Measurements from ENCODE around the gene ELAC2.

ELAC2 gene

DNA sequence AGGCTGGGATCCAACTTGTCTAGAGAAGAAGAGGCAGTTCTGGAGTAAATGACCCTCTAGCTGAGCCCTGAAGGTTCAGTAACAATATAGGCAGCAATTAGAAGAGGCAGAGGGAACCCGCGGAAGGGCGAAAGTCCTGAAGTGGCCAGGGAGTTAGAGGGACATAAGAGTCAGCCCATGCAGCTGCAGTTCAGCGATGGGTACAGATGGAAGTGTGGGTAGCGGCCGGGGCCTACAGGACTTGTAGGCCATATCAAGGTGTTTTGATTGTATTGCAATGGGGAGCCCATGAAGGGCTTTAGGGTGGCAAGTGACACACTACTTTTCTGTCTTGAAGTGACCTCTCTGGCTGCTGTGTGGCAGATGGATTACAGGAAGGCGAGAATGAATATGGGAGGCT is 3.0 kb downstream of the ELAC2 start:
- DNase-seq, result no peak

- no peak for DNase-seq
Observed at GRCh38 chr17:13010959-13011358, 6.9 kb downstream of the ELAC2 start.

DNA sequence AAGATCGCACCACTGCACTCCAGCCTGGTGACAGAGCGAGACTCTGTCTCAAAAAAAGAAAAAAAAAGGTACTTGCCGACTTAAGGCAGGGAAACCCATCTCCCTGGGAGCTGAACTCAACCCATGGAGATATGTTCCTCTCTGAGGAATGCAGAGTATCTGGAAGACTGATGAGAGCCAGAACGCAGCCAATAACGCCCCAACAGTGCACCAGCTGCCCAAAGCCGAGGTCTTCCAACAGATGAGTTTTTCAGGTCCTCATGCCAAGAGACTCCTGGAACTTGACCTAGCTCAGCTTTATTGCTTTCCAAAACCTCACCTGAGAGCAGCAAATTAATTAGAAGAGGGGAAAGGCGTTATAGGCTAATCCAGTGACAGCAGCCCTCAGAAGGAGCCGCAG is 9.4 kb downstream of the ELAC2 start:
- DNase-seq, result no peak

- DNase-seq, result no peak
Observed at GRCh38 chr17:13005530-13005929, 12.3 kb downstream of the ELAC2 start.

DNA sequence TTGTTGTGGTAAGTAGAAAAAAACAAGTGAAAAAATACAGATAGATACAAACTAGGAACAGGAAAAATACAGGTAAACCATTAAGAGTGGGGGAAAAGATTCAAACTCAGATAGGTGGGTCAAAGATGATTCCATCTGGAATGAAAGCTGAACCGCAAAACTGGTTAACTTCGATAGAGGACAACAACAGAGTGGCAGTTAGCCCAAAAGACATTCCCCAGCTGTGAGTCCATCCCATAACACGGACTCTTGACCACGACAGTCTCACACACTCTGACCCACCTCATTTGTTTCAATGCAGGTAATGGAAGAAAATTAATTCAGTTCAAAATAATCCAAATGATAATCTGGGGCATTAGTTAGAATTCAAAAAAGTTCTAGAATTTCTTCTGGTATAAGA is 13.5 kb downstream of the ELAC2 start:
- no peak for DNase-seq

GRCh38 chr17:13003927-13004326 is 13.9 kb downstream of the ELAC2 start:
- DNase-seq, result no peak

- DNase-seq, result no peak
Observed at GRCh38 chr17:13003454-13003851, 14.4 kb downstream of the ELAC2 start.

DNA sequence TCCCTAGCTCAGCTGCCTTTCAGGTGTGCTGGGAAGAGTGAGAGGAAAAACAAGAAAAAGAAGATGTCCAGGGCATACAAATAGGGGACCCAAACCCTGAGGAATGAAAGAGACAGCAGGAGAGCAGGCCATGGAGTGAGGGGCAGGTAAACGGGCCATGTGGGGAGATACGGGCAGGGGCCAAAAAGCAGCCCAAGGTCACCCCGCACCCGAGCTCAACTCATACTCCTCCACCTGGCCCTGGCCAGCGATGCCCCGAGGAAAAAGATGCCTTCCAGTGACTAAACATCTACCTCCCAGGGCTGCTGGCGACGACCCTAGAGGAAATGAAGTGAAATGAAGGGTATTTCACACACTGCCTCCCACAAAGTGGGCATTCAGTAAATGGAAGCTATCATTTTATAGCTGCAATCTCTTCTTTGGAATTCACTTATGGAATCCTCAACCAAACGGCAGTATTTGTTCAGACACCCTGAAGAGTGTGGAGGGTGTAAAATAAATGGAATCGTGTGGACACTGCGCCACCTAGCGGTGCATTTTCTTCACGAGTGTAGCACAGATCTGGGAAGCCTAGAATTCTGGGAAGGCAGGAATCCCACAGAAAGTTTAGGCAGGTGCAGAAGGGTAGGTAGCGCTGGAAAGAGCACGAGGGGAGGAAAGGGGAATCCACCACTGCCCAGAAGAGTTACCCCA is 14.9 kb downstream of the ELAC2 start:
- DNase-seq, result peak; percentile 28

DNA sequence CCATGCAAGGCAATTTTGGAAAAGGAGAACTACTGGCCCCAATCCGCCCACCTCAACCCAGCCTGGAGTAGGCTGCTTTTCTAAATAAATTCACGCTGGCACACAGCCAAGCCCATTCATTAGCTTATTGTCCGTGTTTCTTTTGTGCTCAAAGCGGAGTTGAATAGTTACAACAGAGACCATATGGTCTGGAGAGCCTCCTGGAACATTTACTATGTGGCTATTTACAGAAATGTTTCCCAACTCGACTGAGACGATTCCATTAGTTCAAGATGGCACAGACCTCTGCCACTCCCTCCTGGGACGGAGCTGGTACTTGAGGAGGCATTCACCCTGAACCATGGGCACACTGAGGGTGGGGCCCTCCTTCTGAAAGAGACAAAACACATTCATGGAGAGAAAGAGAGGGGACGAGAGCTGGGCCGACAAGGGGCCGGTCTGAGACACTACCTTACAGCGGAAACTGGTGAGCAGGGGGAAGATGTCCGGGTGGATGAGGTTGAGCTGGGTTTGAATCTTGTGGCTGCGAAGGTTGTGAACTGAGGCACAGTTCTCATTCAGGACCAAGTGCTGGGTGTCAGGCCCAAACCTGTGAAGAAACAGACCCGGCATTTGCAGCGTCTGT is 15.7 kb downstream of the ELAC2 start:
- no peak for DNase-seq

- DNase-seq, result no peak
Observed at GRCh38 chr17:13000561-13000960, 17.3 kb downstream of the ELAC2 start.

- DNase-seq, result no peak
Observed at GRCh38 chr17:12998874-12999273, 19.0 kb downstream of the ELAC2 start.

- DNase-seq, result no peak
Observed at GRCh38 chr17:12998461-12998860, 19.4 kb downstream of the ELAC2 start.

DNA sequence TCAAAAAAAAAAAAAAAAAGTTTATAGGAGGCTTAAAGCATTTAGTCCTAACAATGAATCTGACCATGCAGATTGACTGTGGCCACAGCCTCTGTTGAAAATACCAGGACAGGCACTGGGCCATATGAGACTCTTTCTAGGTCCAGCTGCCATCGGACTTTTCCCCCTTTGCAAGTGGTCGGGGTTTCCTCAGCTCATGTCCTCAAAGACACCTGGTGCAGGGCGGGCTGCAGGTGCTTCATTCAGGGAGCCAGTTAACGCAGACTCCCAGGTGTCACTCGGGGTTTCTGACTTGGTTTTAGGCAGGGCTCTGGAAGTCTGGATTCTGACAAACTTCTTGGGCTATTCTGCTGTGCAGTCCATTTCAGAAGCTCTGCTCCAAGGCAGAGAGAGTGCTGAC is 20.9 kb downstream of the ELAC2 start:
- DNase-seq, result no peak

GRCh38 chr17:12996357-12996756 is 21.5 kb downstream of the ELAC2 start:
- no peak for DNase-seq

DNA sequence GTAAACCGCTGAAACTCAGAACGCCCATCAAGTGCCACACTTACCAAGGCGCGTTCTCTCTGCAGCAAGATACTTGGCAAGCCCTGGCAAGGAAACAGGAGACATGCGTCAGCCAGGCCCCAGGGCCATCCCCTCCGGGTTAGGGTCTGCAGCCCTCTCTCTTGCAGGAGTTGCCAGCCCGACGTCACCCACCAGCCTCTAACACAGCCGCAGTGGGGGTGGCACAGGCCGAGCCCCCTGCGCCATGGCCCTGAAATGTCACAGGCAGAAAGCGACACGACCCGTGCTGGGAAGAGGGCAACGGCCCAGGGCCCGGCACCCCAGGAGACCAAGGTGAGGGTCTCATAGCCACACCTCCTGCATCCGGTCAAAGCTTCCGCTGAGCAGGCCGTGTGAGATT is 21.9 kb downstream of the ELAC2 start:
- no peak for DNase-seq

GRCh38 chr17:12995106-12995895 is 22.5 kb downstream of the ELAC2 start:
- no peak for DNase-seq

DNA sequence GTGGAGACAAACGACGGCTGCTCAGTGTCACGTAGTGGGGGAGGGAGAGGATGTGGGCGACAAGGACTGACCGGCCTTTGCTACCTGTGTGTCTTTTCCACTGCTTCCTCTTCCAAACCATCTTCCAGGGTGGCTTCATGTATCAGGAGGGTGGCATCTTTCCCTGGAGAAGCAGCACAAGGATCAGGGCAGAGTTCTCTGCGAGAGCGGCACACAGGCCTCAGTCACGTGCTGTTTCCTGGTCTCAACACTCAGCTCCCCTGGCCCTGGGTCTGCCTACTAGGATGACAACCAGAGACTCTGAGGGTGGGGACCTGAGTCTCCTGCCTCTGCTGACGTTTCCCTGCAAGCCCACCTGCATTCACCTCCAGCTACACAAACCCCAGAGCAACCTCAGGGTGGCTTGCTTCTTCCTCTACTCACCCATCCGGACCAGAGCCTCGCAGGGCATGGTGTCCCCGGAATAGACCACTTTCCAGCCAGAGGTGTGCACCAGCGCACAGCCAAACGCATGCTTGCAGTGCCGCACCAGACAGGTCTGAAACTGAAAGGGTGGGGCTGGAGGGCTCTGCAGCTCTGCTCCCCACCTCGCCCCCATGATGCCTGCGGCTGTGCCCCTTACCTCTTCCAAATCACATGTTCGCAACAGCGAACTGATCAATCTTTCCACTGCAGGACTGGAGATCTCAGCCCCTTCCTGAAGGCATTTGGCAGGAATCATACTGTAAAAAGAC is 23.3 kb downstream of the ELAC2 start:
- DNase-seq, result no peak

DNA sequence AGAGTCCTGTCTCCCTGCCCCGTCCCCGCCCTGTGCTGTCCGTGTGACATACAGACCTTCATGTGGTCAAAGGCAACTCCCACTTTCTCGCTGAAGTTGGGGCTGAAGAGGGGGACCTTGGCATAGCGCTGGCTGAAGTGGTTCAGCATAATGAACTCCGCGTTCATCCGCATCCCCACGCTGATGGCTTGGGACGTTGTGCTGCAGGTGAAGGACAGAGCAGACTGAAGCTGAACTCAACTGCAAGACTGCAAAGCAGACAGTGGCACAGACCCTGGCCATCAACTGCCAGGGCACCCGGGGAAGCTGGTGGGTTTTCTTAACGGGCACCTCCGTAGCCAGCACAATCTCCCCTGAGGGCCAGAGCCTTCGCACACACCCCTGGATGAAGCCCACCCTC is 24.2 kb downstream of the ELAC2 start:
- no peak for DNase-seq

- no peak for DNase-seq
Observed at GRCh38 chr17:12992676-12993075, 25.2 kb downstream of the ELAC2 start.

DNA sequence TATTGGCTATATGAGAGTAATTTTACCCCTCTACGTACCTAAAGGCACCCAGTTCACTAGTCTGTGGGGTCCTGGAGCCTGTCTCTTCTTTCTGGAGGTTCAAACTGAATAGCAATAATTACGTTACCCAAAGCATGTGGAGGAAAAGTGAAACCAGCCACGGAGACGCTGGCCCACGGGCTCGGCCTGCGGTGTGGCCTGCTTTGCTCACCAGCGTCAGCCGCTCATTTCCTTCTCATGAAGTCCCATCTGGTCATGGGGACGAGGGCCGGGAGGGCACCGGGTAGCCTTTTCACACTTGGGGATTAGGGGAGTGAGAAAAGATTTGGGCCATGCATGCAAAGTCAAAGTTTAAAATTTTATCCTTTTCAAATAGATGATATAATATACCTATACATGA is 26.9 kb downstream of the ELAC2 start:
- DNase-seq, result no peak

DNA sequence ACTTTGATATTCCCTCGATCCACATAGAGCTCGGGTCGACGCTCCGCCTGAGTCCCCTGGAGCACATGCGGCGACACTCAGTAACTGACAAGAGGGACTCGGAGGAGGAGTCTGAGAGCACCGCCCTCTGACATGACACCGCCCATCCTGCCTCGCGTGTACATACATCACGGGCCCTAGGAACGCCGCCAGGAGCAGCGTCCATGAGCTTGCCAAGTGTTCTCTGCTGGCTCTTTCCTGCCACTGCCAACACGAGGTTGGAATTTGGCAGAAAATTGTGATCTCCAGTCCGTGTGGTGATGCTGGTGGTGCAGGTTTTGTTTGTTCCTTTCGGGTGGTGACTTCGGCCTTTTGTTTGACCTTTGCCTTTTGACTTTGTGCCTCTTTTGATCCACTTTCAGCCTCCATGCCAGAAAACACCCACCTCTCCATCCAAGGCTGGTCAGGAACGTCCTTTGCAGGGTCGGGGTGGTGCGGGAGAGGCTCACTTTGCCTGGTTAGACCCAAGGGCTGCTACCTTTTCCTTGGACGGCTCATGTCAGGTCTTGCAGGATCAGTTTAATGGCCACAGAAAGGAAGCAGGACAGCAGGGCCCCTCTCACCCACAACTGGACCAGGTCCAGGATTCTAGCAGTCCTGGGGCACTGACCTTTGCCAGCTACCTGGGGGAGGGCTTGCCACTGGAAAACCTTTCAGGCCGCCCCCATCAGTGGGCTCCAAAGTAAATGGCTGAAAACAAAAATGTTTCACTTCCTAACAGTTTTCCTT is 27.6 kb downstream of the ELAC2 start:
- no peak for DNase-seq

- DNase-seq, result no peak
Observed at GRCh38 chr17:12987120-12987519, 30.7 kb downstream of the ELAC2 start.
